GM18499 (cell line): ENCODE measurements around the gene NPLOC4.

ENCODE experiments used
- ATAC-seq: cut with Tn5 transposase; IDR thresholded peaks from one replicate; pipeline ENCODE4 v1.9.1; 2021; ENCODE audit warnings: moderate number of reproducible peaks; ENCODE audit not compliant: insufficient read depth, unreplicated experiment

Gene NPLOC4

DNA sequence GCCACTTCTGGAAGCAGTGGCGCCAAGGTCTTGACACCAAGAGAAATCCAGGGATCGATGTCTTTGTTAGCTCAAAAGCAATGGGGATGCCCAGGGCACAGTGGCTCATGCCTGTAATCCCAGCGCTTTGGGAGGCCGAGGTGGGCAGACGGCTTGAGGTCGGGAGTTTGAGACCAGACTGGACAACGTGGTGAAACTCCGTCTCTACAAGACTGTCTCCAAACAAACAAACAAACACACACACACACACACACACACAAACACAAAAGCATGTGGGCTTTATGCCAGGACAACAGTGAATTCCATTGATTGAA, 62.3 kb downstream of the NPLOC4 start:
- no peak for ATAC-seq

DNA sequence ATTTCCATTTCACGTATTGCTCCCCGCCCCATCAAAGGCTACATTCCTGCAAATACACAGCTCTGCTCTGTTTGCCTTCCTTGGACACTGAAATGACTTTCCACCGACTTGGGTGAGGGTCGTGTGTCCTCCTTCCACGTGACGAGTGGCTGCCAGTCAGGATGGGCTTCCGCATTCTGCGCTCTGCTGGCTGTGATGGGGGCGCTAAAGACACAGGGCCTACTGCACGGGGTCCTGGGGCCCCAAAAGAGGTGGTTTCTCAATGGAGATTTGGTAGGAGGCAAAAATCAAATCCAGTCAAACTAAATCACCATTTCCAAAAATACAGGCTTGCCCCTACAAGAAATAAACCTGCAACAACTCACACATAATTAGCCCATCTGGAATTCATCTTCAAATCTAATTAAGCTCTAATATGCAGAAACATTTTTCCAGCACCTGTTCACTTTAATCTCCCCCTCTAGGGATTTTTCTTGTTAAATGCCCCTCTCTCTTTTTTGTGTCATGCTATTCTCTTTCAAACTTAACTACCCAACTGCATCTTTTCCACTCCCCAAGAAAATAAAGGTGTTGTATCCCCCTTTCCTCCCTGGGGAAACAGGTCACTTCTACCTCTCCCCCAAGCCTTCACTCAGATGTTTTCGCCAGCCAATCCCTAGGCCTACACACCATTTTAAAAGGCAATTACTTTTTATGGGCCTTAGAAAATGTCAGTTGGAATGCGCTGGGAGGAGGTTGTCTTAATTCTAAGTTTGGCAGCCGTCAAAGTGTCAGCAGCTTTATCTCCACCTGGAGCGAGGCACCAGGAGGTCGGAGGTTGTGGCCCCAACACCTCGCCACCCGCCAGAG, 62.9 kb downstream of the NPLOC4 start:
- ATAC-seq, result no peak

DNA sequence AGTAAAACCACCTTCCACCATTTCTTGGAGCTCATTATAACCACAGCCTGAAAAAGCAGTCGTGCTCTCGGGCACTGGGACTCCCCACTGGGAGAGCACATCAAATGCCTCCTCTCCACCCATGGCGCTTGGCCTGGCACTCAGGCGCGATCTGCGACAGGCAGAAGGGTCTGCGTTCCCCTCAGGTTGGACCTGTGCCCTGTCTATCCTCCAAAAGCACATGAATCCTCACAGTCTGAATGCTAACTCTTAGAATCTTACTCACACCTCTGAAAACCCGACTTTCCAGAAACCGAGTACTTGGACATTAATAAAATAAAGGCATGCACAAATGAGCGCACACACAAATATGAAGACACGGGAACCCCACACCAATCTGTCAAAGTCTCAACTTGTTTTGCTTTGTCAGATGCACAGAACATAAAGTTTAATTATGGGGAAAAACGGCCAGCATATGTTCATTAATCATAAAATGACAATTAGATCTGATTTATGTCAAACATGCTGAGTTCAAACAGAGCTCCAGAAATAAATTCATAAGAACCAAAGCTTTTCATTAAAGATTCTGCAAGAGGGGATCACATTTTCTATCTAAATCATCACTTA, 64.2 kb downstream of the NPLOC4 start:
- ATAC-seq, result no peak

DNA sequence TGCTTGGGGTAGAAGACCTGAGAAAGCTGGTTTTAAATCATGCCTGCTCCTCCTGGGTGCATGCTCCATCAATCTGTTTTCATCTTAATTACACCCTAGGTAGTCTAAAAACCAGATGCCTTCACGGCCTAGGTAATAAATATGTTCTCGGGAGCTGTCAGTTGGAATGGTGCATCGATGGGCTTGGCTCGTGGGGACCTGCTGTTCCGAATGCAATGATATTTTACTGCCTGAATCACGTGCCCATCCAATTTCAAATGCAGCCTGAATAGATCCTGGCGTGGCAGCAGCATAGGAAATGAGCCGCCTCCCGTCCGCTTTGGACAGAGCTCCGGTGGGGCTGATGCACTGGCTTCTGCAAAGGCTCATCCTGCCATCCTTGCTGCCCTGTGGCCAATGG, 65.9 kb downstream of the NPLOC4 start:
- no peak for ATAC-seq

DNA sequence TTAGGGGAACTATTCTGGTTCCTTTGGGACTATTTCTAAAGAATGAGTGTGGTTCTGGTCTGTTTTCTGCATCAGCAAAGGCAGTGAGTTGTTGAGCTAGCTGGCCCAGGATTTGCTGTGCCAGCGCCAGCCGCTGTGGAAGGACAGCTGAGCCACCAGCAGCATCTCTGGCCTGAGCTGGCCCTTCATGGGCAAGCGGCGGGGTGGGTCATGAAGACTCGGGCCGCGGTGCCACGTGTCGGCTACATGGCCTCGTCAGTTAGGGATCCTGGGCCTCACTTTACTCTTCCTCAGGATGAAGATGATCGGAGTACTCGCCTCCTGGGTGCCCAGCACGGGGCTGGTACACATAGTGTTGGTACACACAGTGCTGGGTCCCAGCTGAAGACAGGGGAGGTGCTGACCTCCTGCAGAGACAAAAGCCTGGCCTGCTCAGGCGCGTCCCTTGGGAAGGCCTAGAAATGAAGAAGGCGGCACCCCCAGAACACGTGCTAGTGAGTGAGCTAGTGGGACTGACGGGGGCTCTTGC, 66.9 kb downstream of the NPLOC4 start:
- no peak for ATAC-seq

GRCh38 chr17:81568416-81568815, 68.5 kb downstream of the NPLOC4 start:
- no peak for ATAC-seq

- ATAC-seq, result no peak
These were observed 69.7 kb downstream of the NPLOC4 start for GRCh38 chr17:81567191-81567590.

- ATAC-seq, result no peak
These were observed 70.3 kb downstream of the NPLOC4 start for GRCh38 chr17:81566461-81567126.

DNA sequence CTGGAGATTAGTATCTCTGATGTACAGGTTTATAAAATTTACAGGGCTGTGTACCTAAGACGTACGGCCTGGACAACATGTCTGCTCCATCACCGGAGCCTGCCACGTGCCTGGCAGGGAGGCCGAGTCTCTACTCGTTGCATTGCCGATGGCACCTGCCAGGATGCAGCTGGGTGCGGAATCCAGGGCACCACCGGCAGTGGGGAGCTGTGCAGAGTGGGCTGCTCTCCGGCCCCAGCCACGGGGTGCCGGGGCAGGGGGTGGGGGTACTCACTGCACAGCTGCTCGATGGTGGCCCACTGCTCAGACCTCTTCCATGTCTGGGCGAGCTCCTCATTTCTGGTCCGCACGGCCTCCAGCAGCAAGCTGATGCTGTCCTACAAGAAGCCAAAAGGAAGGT, 71.7 kb downstream of the NPLOC4 start:
- no peak for ATAC-seq

DNA sequence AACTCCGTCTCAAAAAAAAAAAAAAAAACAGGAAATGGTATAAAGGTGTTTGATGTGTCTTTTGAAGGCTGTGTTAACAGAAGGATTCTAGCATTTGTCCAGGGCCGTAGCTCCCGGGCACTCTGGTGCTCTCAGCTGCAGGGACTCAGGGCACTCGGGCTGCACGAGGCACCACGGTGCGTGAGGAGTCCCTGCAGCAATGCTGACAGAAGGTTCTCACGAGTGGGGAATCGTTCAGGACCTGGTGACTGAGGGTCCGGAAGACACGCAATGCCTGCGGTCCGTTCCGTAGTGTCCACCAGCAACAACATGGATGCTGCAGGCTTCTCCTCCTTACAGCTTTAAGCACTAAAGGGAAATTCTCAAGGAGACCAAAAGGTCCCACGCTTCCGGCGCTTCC, 72.1 kb downstream of the NPLOC4 start:
- ATAC-seq, result no peak

DNA sequence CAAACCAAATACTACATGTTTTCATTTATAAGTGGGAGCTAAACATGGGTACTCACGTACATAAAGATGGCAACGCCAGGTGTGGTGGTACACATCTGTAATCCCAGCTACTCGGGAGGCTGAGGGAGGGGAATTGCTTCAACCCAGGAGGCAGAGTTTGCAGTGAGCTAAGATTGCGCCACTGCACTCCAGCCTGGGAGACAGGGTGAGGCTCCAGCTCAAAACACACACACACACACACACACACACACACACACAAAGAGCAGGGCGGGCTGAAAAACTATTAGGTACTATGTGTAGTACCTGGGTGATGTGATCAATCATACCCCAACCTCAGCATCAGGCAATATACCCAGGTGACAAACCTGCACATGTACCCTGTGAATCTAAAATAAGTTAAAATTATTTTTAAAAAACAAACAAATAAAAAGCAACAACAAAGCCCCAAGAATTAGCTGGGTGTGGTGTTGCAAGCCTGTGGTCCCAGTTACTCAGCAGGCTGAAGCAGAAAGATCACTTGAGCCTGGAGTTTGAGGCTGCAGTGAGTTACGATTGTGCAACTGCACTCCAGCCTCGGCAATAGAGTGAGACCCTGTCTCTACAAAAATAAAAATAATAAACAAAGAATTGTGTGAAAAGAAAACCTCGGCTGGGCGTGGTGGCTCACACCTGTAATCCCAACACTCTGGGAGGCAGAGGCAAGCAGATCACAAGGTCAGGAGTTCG, 72.9 kb downstream of the NPLOC4 start:
- no peak for ATAC-seq

GRCh38 chr17:81561494-81561885, 75.4 kb downstream of the NPLOC4 start:
- ATAC-seq, result no peak

DNA sequence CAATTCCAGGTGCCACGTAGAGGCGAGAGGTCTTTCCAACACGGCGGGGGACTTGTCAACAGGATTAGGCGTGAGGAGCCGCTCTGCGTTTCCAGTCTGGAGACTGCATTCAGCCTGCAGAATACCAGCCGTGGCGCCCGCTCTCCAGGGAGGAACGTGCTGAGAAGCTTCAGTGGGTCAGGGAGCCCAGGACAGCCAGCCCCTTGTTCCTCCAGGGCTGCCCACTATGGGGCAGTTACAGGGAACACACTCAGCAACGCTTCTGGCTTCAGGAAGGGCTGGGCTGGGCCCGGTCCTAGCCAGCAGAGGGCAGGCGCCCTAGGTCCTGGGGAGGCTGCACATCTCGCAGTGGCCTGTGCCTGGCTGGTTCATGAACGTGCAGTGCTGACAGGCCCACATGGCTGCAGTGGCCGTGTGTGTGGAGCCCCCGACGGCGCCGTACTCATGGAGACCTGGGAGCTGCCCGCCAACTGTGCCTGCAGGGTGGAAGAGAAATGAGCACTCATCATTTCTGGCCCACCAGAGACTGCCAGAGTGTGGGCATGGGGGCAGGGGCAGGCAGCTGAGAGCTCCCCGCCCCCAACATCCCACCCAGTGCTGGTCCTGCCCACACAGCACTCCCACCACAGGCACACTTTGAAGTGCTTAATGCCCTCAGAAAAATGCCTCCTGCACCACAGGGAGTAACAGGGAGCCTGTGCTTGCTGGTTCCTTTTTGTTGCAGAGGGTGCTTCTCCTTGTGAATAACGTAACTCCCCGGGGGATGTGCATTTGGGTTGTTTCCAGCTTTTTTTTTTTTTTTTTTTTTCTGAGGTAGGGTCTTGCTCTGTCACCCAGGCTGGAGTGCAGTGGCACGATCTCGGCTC, 77.7 kb downstream of the NPLOC4 start:
- no peak for ATAC-seq

DNA sequence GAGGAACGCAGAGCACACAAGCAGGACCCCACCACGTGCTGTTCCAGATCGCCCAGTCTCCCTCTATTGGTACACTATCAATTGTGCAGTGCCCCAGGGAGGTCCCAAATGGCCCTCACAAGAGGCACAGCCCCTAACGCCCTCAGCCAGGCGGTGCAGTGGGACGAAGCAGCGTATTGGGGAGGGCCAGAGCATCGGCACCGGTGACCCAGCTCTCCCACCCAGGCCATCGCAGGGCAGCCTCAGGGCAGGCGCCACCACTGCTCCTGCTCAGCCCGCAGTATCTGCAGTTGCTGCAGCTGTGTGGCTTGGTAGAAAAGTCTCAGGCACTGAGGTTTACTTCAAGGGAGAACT, 78.8 kb downstream of the NPLOC4 start:
- no peak for ATAC-seq

- ATAC-seq, result no peak
These were observed 79.4 kb downstream of the NPLOC4 start for GRCh38 chr17:81557276-81558114.

DNA sequence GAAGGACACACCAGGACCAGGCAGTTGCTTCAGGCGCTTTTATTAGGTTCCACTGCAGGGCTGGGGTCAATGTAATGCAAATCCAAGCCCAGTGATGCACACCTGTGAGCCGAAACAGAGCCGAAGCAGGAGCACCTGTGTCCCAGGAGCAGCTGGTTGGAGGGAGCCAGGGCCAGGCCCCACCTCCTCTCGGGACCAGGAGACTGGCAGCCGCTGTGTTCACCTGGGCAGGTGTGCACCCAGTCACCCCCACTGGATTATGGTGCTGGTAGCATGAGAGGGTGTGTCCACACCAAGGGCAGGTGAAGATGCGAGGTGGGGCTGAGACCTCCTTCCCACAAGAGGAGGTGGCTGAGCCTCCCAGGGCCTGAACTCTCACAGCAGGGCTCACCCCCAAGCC, 80.0 kb downstream of the NPLOC4 start:
- no peak for ATAC-seq

DNA sequence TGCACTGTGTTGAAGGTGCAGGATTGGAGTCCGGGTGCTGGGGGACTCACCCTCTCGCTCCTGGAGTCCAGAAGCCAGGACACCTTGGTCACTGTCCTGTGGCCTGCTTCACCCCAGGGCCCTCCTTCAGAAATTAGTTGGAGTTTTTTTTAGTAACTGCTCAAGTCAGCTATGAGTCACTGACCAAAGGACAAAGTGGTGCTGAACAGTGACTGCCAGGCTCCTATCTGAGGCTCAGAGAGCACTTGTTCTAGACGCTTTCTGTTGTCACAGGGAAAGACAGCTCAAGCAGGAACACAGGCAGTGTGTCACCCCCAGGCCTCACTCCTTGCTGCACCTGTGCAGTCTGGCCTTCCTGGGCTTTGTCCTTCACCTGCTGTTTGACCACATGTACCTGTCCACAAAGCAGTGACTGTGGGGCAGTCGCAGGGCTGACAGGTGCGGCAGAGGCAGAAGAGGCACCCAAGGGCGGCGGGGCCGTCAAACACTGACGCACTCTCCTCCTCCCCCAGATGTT, 80.7 kb downstream of the NPLOC4 start:
- no peak for ATAC-seq

DNA sequence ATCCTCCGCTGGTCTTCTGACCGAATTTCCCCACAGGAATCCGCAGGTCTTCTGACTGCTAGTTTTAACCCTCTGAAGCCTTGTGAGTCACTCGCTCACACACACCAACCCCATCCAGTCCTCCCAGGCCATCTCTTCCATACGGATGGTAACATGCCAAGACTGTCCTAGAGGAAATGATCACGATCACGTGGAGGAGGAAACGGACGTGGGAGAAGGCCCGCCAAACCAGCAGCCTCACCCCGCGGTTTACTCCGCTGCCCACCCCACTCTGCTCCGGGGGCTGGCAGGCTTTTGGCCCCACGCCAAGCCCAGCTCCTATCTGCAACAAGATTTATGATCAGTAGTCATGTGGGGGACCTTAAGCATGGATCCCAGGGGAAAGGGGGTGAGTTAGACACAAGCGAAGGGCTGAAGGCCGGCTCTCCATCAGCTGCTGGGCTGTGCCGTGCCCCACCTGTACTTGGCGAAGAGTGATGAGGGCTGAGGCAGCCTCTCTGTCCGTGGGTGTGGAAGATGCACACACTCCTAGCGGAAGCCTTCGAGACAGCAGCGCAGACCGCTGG, 83.2 kb downstream of the NPLOC4 start:
- ATAC-seq, result no peak
